ENCODE results near the gene GOLGA6L7. TPM values are rescaled to one million over a fixed set of nuclear protein-coding genes. Genes with fewer than 3 reads are reported as not detected.
A peak's percentile ranks its signal among the peaks of the same experiment; 100 is the strongest.

The GOLGA6L7 gene
- total RNA-seq, 5 donors from 2014 or later (not counting 1 experiment from before 2014, with no cell fraction given) = not detected

- peaks cover 0 to 12% of the 10 kb centered on the region in 2 experiments for H3K27me3 ChIP-seq (replicated peaks in 1 of 2; ENCODE audit: control insufficient read depth in 2 of 2, extremely low read depth in 1 of 2, insufficient read depth in 2 of 2, low read length in 1 of 2)
- no peaks in the 10 kb centered on the region for H3K36me3 ChIP-seq (ENCODE audit: control insufficient read depth in 2 of 2, extremely low read depth in 1 of 2, insufficient read depth in 1 of 2, low read length in 1 of 2)
- H3K4me3 ChIP-seq (ENCODE audit: control insufficient read depth in 1 of 2, extremely low read depth in 1 of 2, low read length in 1 of 2) = no peak overlapping the region
- H3K27me3 Mint-ChIP-seq = peaks cover 0 to 3% of the 10 kb centered on the region in 2 donors
- H3K4me1 ChIP-seq (ENCODE audit: control insufficient read depth in 1 of 2, extremely low read depth in 1 of 2, insufficient read depth in 2 of 2, low read length in 2 of 2) = peaks cover 25 to 66% of the 10 kb centered on the region in 2 experiments
- peak overlapping the region; percentile 99 to 100 for H3K27ac Mint-ChIP-seq
- peaks cover 66 to 75% (median 68%) of the 10 kb centered on the region in 3 donors for H3K4me1 Mint-ChIP-seq
- CTCF ChIA-PET = no interaction called here
- POLR2A ChIA-PET = no interaction called here
- no peaks in the 10 kb centered on the region for H3K9me3 Mint-ChIP-seq
- no peaks in the 10 kb centered on the region for H3K9me3 ChIP-seq
- ATAC-seq (replicated peaks in 1 of 4) (no peak), DNase-seq (no peak)
- peak overlapping the region; percentile 88 for H3K27ac ChIP-seq (ENCODE audit: low read length)
- 84% methylated on average over 8 of the region's 10 CpGs for WGBS (ENCODE audit: insufficient coverage)
- peak overlapping the region; percentile 21 to 89 (median 88) for H3K4me3 Mint-ChIP-seq
- H3K36me3 Mint-ChIP-seq = peaks cover 4% of the 10 kb centered on the region
Measured at GRCh38 chr15:28888900-28889299, 40.5 kb upstream of the GOLGA6L7 start.

- Mint-ChIP-seq H3K9me3 (no peaks in the 10 kb centered on the region), H3K4me1 (peaks cover 60 to 70% (median 63%) of the 10 kb centered on the region in 3 donors), H3K27ac (peak overlapping the region; percentile 99 to 100), H3K4me3 (peak overlapping the region; percentile 85 to 89 (median 88)), H3K27me3 (peaks cover 0 to 3% of the 10 kb centered on the region in 2 donors), H3K36me3 (peaks cover 4% of the 10 kb centered on the region)
- Histone ChIP-seq H3K9me3 (no peaks in the 10 kb centered on the region), H3K27me3 (replicated peaks in 1 of 2; ENCODE audit: control insufficient read depth in 2 of 2, extremely low read depth in 1 of 2, insufficient read depth in 2 of 2, low read length in 1 of 2) (peaks cover 0 to 12% of the 10 kb centered on the region in 2 experiments), H3K27ac (ENCODE audit: low read length) (peak overlapping the region; percentile 88), H3K4me1 (ENCODE audit: control insufficient read depth in 1 of 2, extremely low read depth in 1 of 2, insufficient read depth in 2 of 2, low read length in 2 of 2) (peaks cover 25 to 66% of the 10 kb centered on the region in 2 experiments), H3K36me3 (ENCODE audit: control insufficient read depth in 2 of 2, extremely low read depth in 1 of 2, insufficient read depth in 1 of 2, low read length in 1 of 2) (no peaks in the 10 kb centered on the region), H3K4me3 (ENCODE audit: control insufficient read depth in 1 of 2, extremely low read depth in 1 of 2, low read length in 1 of 2) (no peak overlapping the region)
- CTCF ChIA-PET = interaction anchor here (0.7 to 0.9 kb wide), 2 partner anchors 86 to 87 kb away, joined by 3 read pairs; no protein-coding TSS in a partner anchor
- WGBS (ENCODE audit: insufficient coverage) = 89% methylated on average over 18 of the region's 18 CpGs
- DNase-seq (no peak), ATAC-seq (replicated peaks in 1 of 4) (no peak)
- POLR2A ChIA-PET = no interaction called here
Measured at GRCh38 chr15:28888302-28888894, 40.0 kb upstream of the GOLGA6L7 start.

DNA sequence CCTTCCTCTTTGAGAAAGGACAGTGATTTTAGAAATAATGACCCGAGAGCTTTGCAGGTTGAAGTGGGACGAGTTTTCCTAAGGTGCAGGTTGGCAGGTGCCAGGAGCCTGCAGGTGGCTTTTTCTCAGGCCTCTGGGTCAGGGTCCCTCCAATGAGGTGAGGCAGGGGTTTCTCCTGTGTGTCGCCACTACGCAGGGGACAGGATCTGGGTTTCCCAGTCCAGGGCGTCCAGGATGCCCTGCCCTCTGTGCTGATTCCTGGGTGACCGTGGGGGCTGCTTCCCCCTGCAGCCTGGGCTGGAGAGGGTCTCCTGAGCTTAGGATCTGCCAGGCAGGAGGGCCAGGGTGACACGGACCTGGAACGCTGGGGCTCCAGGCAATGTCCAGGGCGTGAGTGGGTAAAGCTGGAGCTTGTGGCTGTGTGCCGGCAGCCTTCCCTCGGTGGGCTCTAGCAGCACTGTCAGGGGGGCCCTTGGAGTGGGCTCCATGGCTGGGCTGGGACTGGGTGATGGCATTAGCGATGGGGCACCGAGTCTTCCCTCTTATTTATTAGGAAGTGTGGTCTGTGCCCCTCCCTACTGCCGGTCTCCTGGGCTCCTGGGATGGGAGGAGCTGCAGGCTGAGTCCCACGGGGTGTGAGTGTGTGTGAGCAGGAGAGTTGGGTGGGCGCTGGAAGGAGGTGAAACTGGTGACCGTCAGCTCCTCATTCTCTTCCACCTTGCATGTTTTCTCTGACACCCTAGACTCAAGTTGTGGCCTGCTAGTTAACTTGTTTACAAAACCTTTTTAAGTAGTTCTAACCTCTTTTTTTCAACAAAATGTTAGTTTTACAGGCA, 39.1 kb upstream of the GOLGA6L7 start:
- POLR2A ChIA-PET = interaction anchor here in 1 of 2 donors (0.5 kb wide), 1 partner anchor 53 kb away, joined by 3 read pairs; no protein-coding TSS in a partner anchor
- peaks cover 25 to 59% of the 10 kb centered on the region in 2 experiments for H3K4me1 ChIP-seq (ENCODE audit: control insufficient read depth in 1 of 2, extremely low read depth in 1 of 2, insufficient read depth in 2 of 2, low read length in 2 of 2)
- H3K27me3 Mint-ChIP-seq = peaks cover 0 to 3% of the 10 kb centered on the region in 2 donors

GRCh38 chr15:28886431-28887338, 38.2 kb upstream of the GOLGA6L7 start:
- Mint-ChIP-seq H3K9me3 (no peaks in the 10 kb centered on the region), H3K27ac (peak overlapping the region; percentile 99 to 100), H3K4me1 (peaks cover 46 to 56% (median 50%) of the 10 kb centered on the region in 3 donors), H3K36me3 (peaks cover 4% of the 10 kb centered on the region), H3K27me3 (peaks cover 0 to 3% of the 10 kb centered on the region in 2 donors), H3K4me3 (peak overlapping the region; percentile 85 to 89 (median 88))
- H3K36me3 ChIP-seq (ENCODE audit: control insufficient read depth in 2 of 2, extremely low read depth in 1 of 2, insufficient read depth in 1 of 2, low read length in 1 of 2) = no peaks in the 10 kb centered on the region
- peak overlapping the region; percentile 58 for H3K27ac ChIP-seq (ENCODE audit: low read length)
- H3K27me3 ChIP-seq (replicated peaks in 1 of 2; ENCODE audit: control insufficient read depth in 2 of 2, extremely low read depth in 1 of 2, insufficient read depth in 2 of 2, low read length in 1 of 2) = peaks cover 0 to 12% of the 10 kb centered on the region in 2 experiments
- peaks cover 24 to 59% of the 10 kb centered on the region in 2 experiments for H3K4me1 ChIP-seq (ENCODE audit: control insufficient read depth in 1 of 2, extremely low read depth in 1 of 2, insufficient read depth in 2 of 2, low read length in 2 of 2)
- peak overlapping the region; percentile 70 to 79 for H3K4me3 ChIP-seq (ENCODE audit: control insufficient read depth in 1 of 2, extremely low read depth in 1 of 2, low read length in 1 of 2)
- no peaks in the 10 kb centered on the region for H3K9me3 ChIP-seq
- CTCF ChIA-PET = interaction anchor here in 1 of 2 donors (0.6 kb wide), 2 partner anchors 72 to 74 kb away, joined by 3 read pairs; no protein-coding TSS in a partner anchor
- ATAC-seq (replicated peaks in 1 of 4) (no peak), DNase-seq (peak in 13 of 35 experiments; percentile 16 to 42 (median 25))
- POLR2A ChIA-PET = interaction anchor here in 1 of 2 donors (0.5 to 0.6 kb wide), 2 partner anchors 53 to 54 kb away, joined by 3 read pairs; no protein-coding TSS in a partner anchor
- 16% methylated on average over 55 of the region's 61 CpGs for WGBS (ENCODE audit: insufficient coverage)

More for the DNA sequence above, 39.1 kb upstream of the GOLGA6L7 start:
- H3K9me3 Mint-ChIP-seq = no peaks in the 10 kb centered on the region
- peak overlapping the region; percentile 88 for H3K27ac ChIP-seq (ENCODE audit: low read length)
- DNase-seq (no peak), ATAC-seq (replicated peaks in 1 of 4) (no peak)
- H3K36me3 Mint-ChIP-seq = peaks cover 4% of the 10 kb centered on the region
- WGBS (ENCODE audit: insufficient coverage) = 84% methylated on average over 8 of the region's 17 CpGs
- H3K4me3 ChIP-seq (ENCODE audit: control insufficient read depth in 1 of 2, extremely low read depth in 1 of 2, low read length in 1 of 2) = peak overlapping the region; percentile 70 to 79
- H3K36me3 ChIP-seq (ENCODE audit: control insufficient read depth in 2 of 2, extremely low read depth in 1 of 2, insufficient read depth in 1 of 2, low read length in 1 of 2) = no peaks in the 10 kb centered on the region
- peaks cover 0 to 12% of the 10 kb centered on the region in 2 experiments for H3K27me3 ChIP-seq (replicated peaks in 1 of 2; ENCODE audit: control insufficient read depth in 2 of 2, extremely low read depth in 1 of 2, insufficient read depth in 2 of 2, low read length in 1 of 2)
- H3K4me1 Mint-ChIP-seq = peaks cover 52 to 62% (median 55%) of the 10 kb centered on the region in 3 donors
- H3K4me3 Mint-ChIP-seq = peak overlapping the region; percentile 85 to 89 (median 88)
- no peaks in the 10 kb centered on the region for H3K9me3 ChIP-seq
- peak overlapping the region; percentile 99 to 100 for H3K27ac Mint-ChIP-seq
- CTCF ChIA-PET = interaction anchor here (0.6 to 0.9 kb wide), 4 partner anchors 71 to 88 kb away, joined by 3 read pairs; no protein-coding TSS in a partner anchor

GRCh38 chr15:28885630-28886430, 37.4 kb upstream of the GOLGA6L7 start, which contains the start of gene APBA2:
Gene APBA2 (plus strand): TSS chr15:28885974. CDS start chr15:29053885, 167,911 bp downstream.
- peak within 1 kb of the TSS; percentile 85 to 89 (median 88) for H3K4me3 Mint-ChIP-seq
- peak in 34 of 35 experiments; percentile 18 to 70 (median 47) for DNase-seq
- peaks cover 0 to 3% of the 10 kb centered on the region in 2 donors for H3K27me3 Mint-ChIP-seq
- Histone ChIP-seq H3K27ac (ENCODE audit: low read length) (peak within 1 kb of the TSS; percentile 58), H3K4me3 (ENCODE audit: control insufficient read depth in 1 of 2, extremely low read depth in 1 of 2, low read length in 1 of 2) (peak within 1 kb of the TSS; percentile 70 to 79), H3K9me3 (no peaks in the 10 kb centered on the region), H3K36me3 (ENCODE audit: control insufficient read depth in 2 of 2, extremely low read depth in 1 of 2, insufficient read depth in 1 of 2, low read length in 1 of 2) (no peaks in the 10 kb centered on the region), H3K4me1 (ENCODE audit: control insufficient read depth in 1 of 2, extremely low read depth in 1 of 2, insufficient read depth in 2 of 2, low read length in 2 of 2) (peaks cover 17 to 53% of the 10 kb centered on the region in 2 experiments), H3K27me3 (replicated peaks in 1 of 2; ENCODE audit: control insufficient read depth in 2 of 2, extremely low read depth in 1 of 2, insufficient read depth in 2 of 2, low read length in 1 of 2) (peaks cover 0 to 12% of the 10 kb centered on the region in 2 experiments)
- WGBS (ENCODE audit: insufficient coverage) = 1% methylated on average over 109 of the region's 109 CpGs
- peaks cover 4% of the 10 kb centered on the region for H3K36me3 Mint-ChIP-seq
- peak within 1 kb of the TSS; percentile 99 to 100 for H3K27ac Mint-ChIP-seq
- ChIA-PET CTCF (interaction anchor here in 1 of 2 donors (1.2 kb wide), 1 partner anchor 90 kb away, joined by 3 read pairs; no protein-coding TSS in a partner anchor), POLR2A (interaction anchor here in 1 of 2 donors (0.6 kb wide), 1 partner anchor 55 kb away, joined by 3 read pairs; no protein-coding TSS in a partner anchor)
- no peaks in the 10 kb centered on the region for H3K9me3 Mint-ChIP-seq
- peaks cover 38 to 48% (median 41%) of the 10 kb centered on the region in 3 donors for H3K4me1 Mint-ChIP-seq
- peak; percentile 62 to 68 (median 68) for ATAC-seq (replicated peaks in 1 of 4)

Data from T-cell (primary cell).